ENCODE results near the gene GPC6.

- TF ChIP-seq CTCF (IDR thresholded peaks at IDR 0.05; ENCODE audit: low read length) (no peak), EZH2 (IDR thresholded peaks at IDR 0.05; ENCODE audit: borderline replicate concordance, low read length) (no peak)
Measured at GRCh38 chr13:93771782-93772181, 545.2 kb downstream of the GPC6 start.

All from OCI-LY1 (cell line).